Stimulated activated naive CD8-positive, alpha-beta T cell treated with anti-CD3 and anti-CD28 coated beads, Interleukin-15, Interleukin-2, amounts not matched to agents 100 ng/mL and 50 ng/mL, for 24 hours (primary cell): ENCODE measurements around the gene C1orf53.

Experiments
- H3K27ac Mint-ChIP-seq: one replicate; pipeline ENCODE4 v1.8.0; 2021; ENCODE audit warnings: mild to moderate bottlenecking, mixed read lengths
- H3K27me3 Mint-ChIP-seq: one replicate; pipeline ENCODE4 v1.8.0; 2021; ENCODE audit warnings: mixed read lengths
- H3K36me3 Mint-ChIP-seq: one replicate; pipeline ENCODE4 v1.8.0; 2021; ENCODE audit warnings: low read depth, mixed read lengths
- H3K4me1 Mint-ChIP-seq: one replicate; pipeline ENCODE4 v1.8.0; 2021; ENCODE audit warnings: low read depth, mixed read lengths
- H3K4me3 Mint-ChIP-seq: one replicate; pipeline ENCODE4 v1.8.0; 2021; ENCODE audit warnings: mild to moderate bottlenecking, mixed read lengths
- H3K9me3 Mint-ChIP-seq: one replicate; pipeline ENCODE4 v1.8.0; 2021; ENCODE audit warnings: mixed read lengths

The C1orf53 gene

DNA sequence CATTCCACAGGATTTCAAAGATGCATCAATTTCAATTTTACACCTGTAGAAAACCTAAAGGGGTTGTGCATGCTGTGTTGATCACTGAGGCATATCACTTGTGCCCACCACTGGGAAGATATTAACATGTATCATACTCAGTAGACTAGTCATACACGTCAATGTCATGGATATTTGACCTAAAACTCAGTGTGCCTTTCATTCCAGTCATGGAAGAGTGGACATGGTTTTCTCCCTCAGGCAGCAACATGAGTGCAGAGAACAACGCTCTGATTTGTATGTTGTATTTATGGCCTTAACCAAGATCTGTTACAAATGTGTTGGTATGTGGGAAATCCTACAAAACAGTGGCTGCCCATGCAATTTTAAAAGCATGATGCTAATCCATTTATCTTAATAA lies 6.1 kb upstream of the C1orf53 start:
- peaks cover 52% of the 10 kb centered on the region for H3K27me3 Mint-ChIP-seq
- no peaks in the 10 kb centered on the region for H3K36me3 Mint-ChIP-seq
- no peaks in the 10 kb centered on the region for H3K4me1 Mint-ChIP-seq
- H3K27ac Mint-ChIP-seq = no peak overlapping the region
- no peak overlapping the region for H3K4me3 Mint-ChIP-seq
- no peaks in the 10 kb centered on the region for H3K9me3 Mint-ChIP-seq

DNA sequence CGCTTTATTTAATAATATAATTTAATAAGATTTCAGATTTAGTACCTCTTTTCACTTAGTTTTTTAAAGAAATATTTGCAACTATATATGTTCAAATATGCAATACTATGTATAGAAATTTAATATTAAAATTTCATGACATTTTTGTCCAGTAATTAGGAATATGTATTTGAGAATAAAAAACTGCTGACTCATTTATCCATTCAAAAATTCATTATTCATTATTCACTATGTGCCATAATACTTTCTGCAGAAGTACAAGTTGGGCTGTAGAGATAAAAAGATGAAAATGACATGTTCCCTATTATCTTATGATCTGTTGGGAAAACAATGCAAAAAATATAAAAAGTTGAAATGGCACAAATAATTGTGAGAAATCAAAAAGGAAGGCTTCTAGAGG lies 3.4 kb upstream of the C1orf53 start:
- no peaks in the 10 kb centered on the region for H3K9me3 Mint-ChIP-seq
- no peak overlapping the region for H3K4me3 Mint-ChIP-seq
- H3K27me3 Mint-ChIP-seq = peaks cover 42% of the 10 kb centered on the region
- no peaks in the 10 kb centered on the region for H3K36me3 Mint-ChIP-seq
- peaks cover 16% of the 10 kb centered on the region for H3K4me1 Mint-ChIP-seq
- no peak overlapping the region for H3K27ac Mint-ChIP-seq

DNA sequence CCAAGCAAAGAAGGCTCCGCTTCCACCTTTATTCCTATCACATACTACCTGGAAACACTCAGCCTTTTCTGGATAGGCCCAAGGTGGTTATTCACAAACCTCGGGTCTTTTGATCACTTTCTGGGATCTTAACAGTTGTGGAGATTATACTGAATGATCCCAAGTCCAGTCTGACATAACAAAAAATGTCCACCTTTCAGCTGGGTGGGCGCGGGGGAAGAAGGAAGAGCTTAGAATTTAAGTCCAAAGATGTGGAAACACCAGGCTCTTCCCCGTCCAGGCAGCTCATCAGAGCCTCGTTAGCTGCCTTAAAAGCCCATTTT lies 338 bp upstream of the C1orf53 start:
- H3K27me3 Mint-ChIP-seq = peaks cover 56% of the 10 kb centered on the region

DNA sequence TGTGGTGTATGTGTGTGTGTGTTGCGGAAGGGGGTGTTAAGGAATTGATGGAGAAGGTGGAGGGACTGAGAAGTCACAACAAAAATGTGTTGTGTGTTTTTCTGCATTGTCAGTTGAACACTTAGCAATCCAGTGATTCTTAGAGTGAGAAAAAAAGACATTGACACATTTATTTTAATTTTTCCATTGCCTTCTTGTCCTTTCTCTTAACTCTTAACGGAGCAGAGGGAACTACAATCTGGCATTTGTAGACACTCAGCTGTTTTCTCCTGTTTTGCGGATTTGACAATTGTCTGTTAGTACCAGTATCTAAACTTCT lies 725 bp downstream of the C1orf53 start:
- peak overlapping the region; percentile 84 for H3K4me3 Mint-ChIP-seq
- peak overlapping the region; percentile 85 for H3K27ac Mint-ChIP-seq
- H3K4me1 Mint-ChIP-seq = peaks cover 17% of the 10 kb centered on the region
- H3K27me3 Mint-ChIP-seq = peaks cover 58% of the 10 kb centered on the region
- H3K36me3 Mint-ChIP-seq = no peaks in the 10 kb centered on the region
- no peaks in the 10 kb centered on the region for H3K9me3 Mint-ChIP-seq

More for the DNA sequence above, 338 bp upstream of the C1orf53 start:
- no peaks in the 10 kb centered on the region for H3K36me3 Mint-ChIP-seq
- no peaks in the 10 kb centered on the region for H3K9me3 Mint-ChIP-seq
- H3K4me1 Mint-ChIP-seq = peaks cover 16% of the 10 kb centered on the region
- peak overlapping the region; percentile 84 for H3K4me3 Mint-ChIP-seq
- H3K27ac Mint-ChIP-seq = peak overlapping the region; percentile 80

DNA sequence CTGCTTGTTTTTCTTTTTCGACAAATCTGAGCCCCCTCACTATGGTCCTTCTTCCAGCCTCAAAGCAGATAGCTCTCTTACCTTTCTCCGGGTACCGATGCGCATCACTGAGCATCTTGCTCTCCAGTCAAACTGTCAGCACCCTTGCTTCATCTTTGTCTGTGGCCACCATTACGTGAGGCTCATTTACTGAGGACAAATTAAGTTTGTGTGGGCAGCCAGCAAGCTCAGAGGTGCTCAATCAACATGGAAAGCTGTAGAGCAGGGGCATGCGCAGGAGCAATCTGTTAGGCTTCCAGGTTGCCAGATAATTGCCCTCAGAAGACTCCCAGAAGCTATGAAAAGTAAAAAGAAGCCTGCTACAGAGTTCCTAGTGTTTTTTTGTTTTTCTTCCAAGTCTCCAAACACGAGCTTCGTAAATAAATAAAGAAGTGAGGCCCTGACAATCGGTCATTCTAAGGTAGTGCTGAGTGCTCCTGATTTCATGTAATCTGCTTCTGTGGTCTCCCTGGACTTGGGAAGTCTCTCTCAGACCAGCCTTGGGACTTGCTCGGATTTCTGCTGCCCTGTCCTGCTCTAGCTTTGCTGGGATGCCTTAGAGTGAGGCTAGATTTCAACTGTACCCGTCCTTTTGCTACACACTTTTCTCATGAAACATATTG lies 1.8 kb downstream of the C1orf53 start:
- Mint-ChIP-seq H3K4me1 (peaks cover 28% of the 10 kb centered on the region), H3K36me3 (no peaks in the 10 kb centered on the region), H3K27ac (no peak overlapping the region), H3K27me3 (peaks cover 65% of the 10 kb centered on the region), H3K4me3 (no peak overlapping the region), H3K9me3 (no peaks in the 10 kb centered on the region)

DNA sequence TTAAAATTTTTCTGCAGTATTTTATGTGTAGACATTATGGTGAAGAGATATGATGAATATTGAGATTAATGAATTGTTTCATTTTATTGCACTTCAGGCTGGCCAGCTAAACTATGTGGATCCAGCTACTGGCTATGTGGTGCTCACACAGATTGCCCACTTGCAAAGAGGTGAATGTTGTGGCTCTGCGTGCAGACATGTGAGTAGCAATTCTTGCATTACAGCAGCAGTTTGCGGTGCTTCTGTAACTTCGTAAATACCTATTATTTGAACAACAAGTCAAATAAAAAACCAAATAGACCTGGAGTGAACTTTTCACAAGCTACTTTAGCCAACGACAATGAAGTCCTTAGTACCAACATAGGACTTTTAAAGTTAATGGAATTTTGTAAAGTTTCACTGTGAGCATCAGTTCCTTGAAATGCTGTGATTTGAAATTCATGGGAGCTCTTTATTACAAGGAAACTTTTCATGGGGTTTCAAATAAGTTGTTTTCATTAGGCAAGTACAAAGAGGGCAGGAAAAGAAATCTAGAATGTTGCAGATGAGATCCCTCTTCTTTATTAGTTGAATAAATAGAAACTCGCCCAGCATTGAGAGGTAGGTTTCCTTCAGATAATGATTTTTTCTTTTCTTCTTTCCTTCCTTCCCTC lies 3.4 kb downstream of the C1orf53 start:
- peaks cover 80% of the 10 kb centered on the region for H3K27me3 Mint-ChIP-seq
- no peak overlapping the region for H3K27ac Mint-ChIP-seq
- no peaks in the 10 kb centered on the region for H3K9me3 Mint-ChIP-seq
- no peak overlapping the region for H3K4me3 Mint-ChIP-seq
- H3K36me3 Mint-ChIP-seq = no peaks in the 10 kb centered on the region
- peaks cover 43% of the 10 kb centered on the region for H3K4me1 Mint-ChIP-seq

DNA sequence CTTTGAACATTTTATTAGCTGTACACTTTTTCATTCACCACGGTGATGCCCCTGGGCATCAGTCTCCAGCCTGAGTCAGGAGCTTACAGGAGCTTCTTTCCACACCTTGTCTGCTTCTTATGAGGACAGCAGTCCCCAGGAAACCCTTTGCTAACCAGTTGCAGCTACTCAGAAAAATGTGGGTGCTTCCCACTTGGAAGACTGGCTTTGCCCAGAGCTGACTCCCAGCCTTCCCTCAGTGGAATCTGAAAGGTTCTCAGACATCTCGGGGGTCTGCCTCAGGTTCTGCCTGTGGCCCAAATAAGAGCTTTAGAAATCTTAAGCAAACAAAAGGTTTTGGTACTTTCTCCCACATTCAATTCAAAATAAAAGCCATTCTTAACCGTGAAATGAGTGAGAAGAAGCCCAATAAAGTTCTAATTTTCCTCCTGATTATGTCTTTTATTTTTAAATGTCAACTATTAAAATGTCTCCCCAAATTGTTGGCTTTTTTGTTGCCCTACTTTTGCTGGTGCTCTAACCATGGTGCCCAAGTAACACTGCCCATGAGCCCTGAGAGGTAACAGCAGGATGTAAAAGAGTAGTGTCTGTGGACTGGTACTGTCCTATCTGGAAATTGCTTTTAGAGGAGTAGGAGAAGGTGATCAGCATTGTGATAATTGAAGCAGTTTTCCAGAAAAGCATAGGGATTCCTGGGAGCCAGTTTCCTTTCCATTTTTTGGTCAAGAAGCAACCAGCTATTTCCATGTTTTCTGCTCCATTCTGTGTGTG lies 5.6 kb downstream of the C1orf53 start:
- H3K4me3 Mint-ChIP-seq = no peak overlapping the region
- peaks cover 49% of the 10 kb centered on the region for H3K4me1 Mint-ChIP-seq
- no peaks in the 10 kb centered on the region for H3K36me3 Mint-ChIP-seq
- peaks cover 98% of the 10 kb centered on the region for H3K27me3 Mint-ChIP-seq
- no peak overlapping the region for H3K27ac Mint-ChIP-seq
- no peaks in the 10 kb centered on the region for H3K9me3 Mint-ChIP-seq

DNA sequence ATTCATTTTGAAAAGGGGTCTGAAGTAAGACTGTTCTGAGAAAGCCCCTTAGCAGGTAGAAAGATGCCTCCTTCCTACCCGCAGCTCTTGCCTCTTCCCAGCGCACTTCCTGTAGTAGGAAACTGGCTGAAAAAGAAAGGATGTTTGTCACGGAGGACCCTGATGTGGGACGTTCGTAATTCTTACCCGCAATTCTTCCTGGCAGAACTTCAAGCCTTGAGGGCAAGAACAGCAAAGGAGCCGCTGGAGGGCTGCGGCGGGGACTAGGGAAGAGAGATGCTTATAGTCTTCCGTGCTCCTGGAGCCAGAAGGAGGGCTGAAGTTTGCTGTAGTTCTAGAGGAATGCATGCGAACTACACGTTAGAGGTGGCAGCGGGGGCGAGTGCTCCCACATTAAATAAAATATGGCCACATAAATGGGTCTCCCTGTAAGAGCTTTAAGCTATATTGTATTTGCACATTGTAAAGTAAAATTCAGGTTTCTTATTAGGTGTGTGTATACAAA lies 6.3 kb downstream of the C1orf53 start:
- Mint-ChIP-seq H3K36me3 (no peaks in the 10 kb centered on the region), H3K27ac (no peak overlapping the region), H3K27me3 (peaks cover 98% of the 10 kb centered on the region), H3K4me3 (peak overlapping the region; percentile 30), H3K4me1 (peaks cover 45% of the 10 kb centered on the region), H3K9me3 (no peaks in the 10 kb centered on the region)

DNA sequence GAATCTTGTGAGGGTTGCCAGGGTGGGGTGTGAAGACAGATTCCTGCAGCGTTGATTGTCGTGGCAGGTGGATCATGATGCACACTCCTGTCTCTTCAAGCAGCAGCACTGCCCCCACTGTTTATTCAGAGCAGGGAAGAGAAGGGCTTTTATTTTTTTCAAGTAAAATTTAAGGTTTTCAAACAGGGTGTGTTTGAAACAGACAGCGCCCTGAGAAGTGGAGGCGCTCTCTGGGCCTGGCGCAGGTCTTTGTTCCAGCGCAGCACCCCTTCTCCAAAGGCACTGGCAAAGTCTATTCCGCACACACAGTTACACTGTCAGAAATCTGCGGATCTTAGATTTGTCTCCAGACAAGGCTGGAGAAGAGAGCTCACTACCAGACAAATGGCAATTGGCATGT lies 7.0 kb downstream of the C1orf53 start:
- H3K36me3 Mint-ChIP-seq = no peaks in the 10 kb centered on the region
- peaks cover 48% of the 10 kb centered on the region for H3K4me1 Mint-ChIP-seq
- H3K27ac Mint-ChIP-seq = no peak overlapping the region
- peak overlapping the region; percentile 42 for H3K4me3 Mint-ChIP-seq
- no peaks in the 10 kb centered on the region for H3K9me3 Mint-ChIP-seq
- peaks cover 98% of the 10 kb centered on the region for H3K27me3 Mint-ChIP-seq

DNA sequence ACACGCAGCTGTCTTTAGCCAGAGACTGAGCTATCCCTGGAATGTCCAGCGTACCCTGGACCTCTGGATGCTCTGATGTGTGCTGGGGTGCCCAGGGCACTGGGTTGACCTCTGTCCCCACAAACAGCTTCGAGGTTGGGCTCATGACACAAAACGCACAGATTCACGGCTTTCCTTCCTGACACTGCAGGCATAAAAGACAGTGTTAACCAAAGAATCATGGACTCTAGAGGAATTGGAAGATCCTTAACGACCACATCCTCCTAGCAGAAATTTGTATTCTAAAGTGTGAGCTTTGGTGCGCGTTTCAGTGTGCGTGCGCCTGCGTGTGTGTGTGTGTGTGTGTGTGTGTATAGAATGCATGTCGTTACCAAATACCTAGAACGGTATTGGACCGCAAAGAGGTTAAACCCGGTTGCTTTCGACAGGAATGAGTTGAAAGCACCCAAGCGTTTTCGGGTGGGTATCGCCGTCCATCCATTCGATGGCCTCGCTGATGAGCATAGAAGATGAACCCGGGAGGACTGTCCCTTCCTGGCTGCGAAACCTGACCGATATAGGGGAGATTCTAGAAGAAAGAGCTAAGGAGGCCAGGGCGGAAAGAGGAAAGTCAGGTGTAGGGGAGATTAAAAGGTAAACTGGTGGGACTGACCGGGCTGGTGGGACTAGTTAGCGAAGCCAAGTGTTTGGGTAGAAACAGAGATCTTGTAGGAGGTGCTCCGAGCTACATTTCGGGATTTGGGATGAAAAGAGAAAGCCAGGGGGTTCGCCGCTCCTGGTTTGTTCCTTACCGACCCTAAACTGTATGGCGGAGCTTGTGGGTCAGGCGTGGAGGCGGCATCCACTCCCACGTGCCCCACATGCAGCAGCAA lies 7.9 kb downstream of the C1orf53 start:
- Mint-ChIP-seq H3K9me3 (no peaks in the 10 kb centered on the region), H3K36me3 (no peaks in the 10 kb centered on the region), H3K27me3 (peaks cover 98% of the 10 kb centered on the region), H3K4me1 (peaks cover 50% of the 10 kb centered on the region), H3K27ac (peak overlapping the region; percentile 47), H3K4me3 (peak overlapping the region; percentile 68)

DNA sequence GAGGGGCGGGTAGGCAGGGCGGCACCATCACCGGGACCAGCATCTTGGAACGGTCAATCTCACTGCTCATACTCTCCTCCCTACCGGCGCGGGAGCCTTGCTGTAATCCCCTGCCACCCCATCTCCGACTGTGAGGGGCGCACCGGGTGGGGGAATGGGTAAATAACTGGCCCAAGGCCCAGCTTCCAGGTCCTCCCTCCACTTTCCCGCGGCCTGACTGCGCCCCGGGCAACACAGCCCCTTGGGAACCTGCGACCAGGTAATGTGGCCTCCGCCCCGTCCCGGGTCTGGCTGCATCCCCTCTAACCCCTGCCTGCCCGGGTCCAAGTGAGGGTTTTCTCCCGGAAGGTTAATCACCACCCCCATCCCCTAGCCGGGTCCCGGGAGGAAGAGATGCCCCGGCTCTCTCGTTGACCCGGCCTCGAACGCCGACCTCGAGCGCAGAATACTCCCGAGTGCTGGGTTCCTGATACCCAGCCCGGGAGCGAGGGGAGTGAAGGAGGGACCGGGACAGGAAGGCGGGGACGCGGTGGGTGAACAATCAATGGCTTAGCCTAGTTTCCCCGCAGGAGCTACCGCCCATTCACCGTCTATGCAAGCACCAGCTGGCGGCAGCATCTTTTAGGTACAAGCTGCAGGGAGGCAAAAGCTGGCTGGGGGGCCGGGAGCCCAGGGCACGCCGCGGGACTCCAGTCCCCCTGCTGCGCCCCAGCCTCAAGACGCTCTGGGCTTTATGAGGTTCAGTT lies 8.9 kb downstream of the C1orf53 start:
- no peaks in the 10 kb centered on the region for H3K36me3 Mint-ChIP-seq
- peaks cover 59% of the 10 kb centered on the region for H3K4me1 Mint-ChIP-seq
- peaks cover 98% of the 10 kb centered on the region for H3K27me3 Mint-ChIP-seq
- H3K4me3 Mint-ChIP-seq = peak overlapping the region; percentile 82
- no peaks in the 10 kb centered on the region for H3K9me3 Mint-ChIP-seq
- H3K27ac Mint-ChIP-seq = peak overlapping the region; percentile 74

DNA sequence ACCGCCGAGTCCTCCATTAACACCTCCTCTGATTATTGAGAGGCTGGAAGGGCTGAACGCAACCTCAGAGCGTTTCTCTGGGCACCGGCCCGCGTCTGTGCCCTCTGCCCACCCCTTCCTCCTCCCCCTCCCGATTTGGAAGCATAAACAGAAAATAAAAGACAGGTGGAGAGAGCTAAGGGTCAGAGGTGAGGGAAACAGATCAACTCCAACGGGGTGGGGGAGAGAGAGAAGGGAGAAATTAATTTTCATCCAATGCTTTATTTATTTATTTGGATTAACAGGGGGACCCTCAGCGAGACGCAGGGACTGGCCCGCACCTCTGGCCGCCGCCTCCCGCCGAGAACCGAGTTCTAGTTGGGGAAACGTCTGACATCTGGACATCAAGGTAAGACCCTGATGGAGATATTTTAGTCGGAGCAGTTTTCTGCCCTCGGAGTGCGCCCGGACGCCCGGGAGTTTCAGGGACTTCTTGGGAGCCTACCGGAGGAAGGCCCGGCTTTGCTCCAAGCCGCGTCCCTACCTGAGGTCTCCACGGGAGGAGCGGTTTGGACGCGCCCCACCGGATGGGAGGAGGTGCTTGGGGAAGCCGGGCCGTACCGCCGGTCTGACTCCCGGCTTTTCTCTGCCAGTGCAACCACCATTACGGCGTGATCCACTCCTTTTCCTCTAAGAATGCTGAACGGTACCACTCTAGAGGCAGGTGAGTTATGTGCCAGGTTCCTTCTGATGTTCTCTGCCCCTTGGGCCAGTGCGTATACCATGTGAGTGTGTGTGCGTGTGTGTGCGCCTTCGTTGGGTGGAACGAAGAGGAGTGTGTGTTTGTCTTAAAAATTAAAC lies 9.6 kb downstream of the C1orf53 start:
- H3K36me3 Mint-ChIP-seq = no peaks in the 10 kb centered on the region
- peak overlapping the region; percentile 74 for H3K27ac Mint-ChIP-seq
- no peaks in the 10 kb centered on the region for H3K9me3 Mint-ChIP-seq
- peaks cover 67% of the 10 kb centered on the region for H3K4me1 Mint-ChIP-seq
- peak overlapping the region; percentile 82 for H3K4me3 Mint-ChIP-seq
- peaks cover 98% of the 10 kb centered on the region for H3K27me3 Mint-ChIP-seq

DNA sequence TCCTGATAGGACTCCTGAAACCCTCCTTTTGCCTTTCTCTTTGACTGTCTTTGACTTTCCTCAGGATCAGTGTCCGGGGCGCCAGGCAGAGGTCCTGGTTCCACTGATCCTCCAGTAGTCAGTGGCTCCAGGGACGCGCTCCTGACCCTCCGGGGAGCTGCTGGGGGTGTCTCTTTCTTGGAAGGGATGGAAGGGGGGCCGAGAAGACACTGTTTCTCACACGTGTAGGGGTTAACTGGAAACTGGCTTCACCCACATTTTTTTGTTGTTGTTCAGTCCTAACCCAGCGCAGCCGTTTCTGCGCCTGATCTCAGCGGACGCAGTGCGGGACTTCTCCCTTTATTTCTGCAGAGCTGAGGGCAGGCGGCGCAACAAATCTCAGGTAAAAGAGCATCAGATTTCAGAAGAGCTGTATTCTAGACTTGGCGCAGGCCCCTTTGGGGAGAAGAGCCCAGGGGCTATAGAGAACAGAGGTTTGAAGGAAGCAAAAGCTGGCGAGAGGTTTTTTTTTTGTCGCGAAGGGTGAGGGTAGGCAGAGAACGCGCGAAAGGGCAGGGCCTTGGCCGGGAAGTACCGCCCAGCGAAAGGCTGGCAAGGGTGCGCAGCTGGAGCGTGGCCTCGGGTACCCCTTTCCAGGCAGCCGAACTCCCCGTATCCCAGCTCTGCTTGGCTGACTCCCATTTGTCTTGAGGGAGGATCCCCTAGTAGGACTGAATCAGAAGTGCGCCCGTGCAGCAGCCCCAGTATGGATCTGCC lies 10.5 kb downstream of the C1orf53 start:
- Mint-ChIP-seq H3K27ac (no peak overlapping the region), H3K27me3 (peaks cover 98% of the 10 kb centered on the region), H3K4me3 (peak overlapping the region; percentile 82), H3K4me1 (peaks cover 75% of the 10 kb centered on the region), H3K36me3 (no peaks in the 10 kb centered on the region), H3K9me3 (no peaks in the 10 kb centered on the region)
